T-helper 1 cell (primary cell): ENCODE data around the gene SYK.
"Not testable (repeated sequence)": the region's sequence is repeated elsewhere in the genome, so short reads cannot be mapped to it uniquely, and the experiment has no call there.

ENCODE experiments used
- DNase-seq, 5 donors: peaks; one replicate each; pipeline ENCODE4 v3.0.0-alpha.2; 2012 to 2020

Gene SYK

DNA sequence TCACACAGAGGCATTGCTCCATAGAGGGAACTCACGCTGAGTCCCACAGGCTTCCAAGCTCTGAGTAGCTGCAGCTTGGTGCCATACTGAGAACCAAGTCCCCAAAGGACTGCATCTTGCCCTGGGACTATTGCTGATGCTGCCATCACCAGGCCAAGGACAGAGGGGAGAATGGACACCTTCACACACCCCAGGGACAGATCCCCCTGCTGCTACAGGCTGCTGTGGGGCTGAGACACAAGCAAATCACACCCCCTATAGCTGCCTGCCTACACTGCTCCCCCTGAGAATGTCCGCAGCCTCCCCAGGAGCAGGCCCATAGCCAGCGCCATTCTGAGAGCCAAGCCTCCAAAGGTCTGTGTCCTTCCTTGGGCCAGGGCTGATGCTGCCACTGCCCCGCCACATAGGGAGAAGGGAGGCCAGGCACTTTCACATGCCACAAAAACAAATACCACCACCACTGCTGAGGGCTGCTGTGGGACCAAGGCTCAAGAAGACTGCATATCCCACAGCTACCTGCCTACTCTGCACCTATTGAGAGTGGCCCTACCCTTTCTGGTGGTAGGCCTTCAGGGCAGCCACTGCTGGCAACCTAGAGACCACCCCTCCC is 81.5 kb downstream of the SYK start:
- no peak for DNase-seq

DNA sequence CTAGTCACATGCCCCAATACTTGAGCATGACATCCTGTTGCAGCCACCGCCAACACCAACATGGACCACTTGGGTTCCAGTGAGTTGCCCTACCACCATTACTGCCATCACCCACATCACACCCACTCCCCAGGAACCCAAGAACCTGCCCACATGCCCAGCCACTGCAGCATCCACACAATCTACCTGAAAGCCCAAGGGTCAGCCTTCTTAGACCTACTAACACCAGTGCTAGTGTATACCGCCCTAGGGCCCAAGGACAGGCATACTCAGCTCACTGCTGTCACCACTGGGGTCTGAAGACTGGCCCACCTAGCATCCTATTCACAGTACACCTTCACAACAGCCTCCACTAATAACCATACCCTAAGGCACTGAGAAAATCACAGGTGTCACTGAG is 82.0 kb downstream of the SYK start:
- DNase-seq = no peak

DNA sequence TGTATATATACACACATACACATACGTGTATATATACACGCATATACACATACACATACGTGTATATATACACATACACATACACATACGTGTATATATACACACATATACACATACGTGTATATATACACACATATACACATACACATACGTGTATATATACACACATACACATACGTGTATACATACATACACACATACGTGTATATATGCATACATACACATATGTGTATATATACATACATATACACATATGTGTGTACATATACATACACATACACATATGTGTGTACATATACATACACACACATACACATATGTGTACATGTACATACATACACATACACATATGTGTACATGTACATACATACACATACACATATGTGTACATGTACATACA is 82.6 kb downstream of the SYK start:
- DNase-seq = no peak

DNA sequence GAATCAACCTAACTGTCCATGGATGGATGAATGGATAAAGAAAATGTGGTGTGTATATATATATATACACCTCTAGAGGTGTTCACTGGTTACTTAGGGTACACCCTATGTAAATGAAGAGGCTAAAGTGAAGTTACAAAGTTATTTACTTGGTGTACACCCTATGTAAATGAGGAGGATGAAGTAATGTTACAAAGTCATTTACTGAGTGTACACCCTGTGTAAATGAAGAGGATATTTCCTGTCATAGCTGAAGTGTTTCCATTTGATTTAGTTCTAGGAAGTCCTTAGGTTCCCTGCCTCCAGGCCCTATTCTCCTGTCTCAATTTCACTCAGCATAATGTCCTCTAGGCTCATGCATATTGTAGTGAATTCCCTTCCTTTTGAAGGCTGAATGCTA is 85.2 kb downstream of the SYK start:
- not testable (repeated sequence) for DNase-seq

DNA sequence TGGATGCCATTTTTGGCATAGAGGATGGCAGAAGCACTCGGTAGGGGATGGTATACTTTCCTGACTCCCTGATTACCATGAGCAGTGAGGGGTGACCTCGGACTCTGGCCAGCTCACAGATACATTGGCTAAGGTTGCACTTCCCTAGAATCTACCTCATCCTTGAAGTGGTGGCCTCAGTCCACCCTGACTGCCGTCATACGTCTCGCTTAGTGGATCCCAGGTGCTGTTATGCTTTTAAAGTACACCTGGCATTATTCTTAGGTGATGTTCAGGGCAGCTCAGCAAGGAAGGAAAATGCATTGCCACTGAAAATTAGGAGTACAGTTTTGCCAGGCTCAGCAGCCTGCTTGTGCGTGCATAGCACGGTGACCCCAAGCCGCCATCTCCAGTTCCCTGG is 87.3 kb downstream of the SYK start:
- no peak for DNase-seq

DNA sequence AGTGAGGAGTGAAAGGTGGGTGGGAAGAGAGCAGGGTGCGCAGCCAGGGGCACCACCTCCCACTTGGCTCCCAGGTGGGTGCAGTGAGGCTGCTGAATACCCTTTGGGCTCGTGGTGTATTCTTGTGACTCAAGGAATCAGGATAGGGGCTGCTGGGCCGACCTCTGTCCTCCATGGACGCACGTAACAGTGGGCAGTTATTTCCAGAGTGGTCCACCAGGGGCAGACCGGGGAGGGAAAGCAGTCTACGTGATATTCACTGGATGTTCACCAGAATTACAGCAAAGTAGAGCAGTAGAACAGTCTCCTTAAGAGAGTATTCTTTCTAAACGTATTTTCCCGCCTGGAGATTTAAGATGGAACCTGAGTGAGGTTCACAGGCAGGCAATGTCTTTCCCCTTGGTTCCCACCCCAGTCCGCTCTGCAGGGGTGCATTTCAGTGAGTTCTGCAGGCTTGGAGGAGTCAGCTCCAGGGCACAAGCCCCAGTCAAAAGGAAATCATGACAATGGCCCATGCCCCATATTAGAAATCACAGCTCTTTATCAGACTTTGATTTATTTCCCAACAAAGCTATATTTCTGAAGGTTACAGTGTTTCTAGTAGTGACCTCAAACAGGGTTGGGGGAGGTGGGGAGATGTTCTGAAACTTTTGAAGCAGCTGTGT is 88.7 kb downstream of the SYK start:
- DNase-seq = no peak

DNA sequence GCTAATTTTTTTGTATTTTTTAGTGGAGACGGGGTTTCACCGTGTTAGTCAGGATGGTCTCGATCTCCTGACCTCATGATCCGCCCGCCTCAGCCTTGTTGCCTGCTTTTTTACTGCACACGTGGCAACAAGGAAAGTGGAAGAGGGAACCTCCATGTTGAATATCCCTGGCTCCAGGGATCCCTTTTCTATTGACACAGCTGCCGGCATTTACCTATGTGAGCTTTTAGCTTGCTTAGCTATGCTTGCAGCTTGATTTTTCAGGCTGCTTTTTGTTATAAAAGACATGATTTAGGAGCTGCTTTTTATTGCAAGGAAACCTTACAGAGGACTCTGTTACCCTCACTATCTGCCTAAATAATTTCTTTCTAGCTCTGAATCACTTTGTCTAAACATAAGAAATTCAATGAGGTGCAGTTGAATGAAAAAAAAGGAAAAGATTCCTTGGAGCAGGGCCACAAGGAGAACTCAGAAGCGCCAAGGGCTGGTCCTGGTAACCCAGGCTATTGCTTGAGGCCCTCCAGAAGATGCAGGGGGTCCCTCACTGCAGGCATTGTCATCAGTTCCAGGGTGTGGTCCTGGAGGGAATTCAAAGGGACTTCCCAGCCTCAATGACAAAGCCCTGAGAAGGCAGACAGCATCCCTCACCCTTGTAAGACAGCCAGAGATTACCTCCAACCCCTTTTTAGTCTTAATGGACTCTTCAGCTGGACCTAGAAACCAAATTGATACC is 89.9 kb downstream of the SYK start:
- no peak for DNase-seq

DNA sequence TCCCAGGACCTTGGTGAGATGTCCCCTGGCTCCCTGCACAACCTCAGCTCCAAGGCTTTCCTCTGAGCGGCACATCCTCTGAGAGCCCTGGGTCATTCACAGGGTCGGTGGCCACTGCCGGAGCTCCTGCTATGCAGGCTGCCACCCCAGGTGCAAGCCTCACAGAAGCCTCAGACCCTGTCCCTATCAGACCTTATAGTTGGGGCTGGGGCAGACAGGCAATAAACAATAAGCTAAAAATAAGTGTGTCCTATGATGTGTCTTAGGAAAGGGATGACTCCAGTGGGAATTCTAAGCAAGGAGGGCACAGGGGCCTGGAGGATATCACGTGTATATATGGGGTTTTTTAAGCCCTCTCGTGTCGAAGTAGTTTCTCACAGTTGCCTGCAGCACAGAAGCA is 91.3 kb downstream of the SYK start:
- no peak for DNase-seq

DNA sequence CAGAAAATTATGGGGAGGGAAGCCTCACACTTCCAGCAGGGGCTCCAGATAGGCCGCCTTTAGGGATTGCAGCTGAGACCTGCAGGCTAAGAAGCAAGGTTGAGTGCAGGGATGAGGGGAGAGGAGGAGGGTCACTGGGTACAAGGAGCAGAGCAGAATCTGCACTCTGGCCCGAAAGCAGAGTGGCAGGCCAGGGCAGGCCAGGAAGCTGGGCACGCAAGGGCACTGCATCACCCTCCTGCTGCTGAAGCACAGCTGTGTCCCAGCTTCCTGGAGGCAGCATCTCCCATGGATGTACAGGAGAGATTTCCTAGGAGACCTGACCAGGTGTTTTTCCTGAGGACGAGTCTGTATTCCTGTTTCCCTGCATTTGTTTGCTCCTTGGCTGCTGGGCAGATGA is 92.1 kb downstream of the SYK start:
- no peak for DNase-seq

DNA sequence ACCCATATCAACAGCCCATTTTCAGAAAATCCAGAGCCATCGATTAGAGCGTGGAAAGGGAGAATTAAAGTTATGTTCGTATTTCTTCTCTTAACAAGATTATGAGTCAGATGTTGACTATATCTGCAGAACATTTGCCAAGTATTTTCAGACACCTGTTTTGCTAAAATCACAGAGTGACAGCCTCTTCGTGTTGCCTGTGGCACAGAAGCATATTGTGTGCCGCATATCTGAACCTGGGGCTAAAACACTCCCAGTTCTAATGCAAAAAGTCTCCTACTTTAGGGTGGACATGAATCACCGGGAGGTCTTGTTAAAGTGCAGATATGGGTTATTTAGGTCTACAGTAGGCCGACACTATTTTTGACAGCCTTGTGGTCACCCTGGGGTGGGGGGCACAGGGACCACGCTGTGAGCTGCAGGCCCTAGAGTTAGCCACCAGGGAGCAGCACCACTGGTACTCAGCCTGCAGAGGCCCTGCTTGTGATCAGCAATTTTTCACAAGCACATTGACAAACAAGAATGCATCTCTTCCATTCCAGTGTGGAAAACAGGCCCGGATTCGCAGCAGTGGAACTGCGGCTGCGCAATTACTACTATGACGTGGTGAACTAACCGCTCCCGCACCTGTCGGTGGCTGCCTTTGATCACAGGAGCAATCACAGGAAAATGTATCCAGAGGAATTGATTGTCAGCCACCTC is 93.5 kb downstream of the SYK start:
- DNase-seq = no peak

DNA sequence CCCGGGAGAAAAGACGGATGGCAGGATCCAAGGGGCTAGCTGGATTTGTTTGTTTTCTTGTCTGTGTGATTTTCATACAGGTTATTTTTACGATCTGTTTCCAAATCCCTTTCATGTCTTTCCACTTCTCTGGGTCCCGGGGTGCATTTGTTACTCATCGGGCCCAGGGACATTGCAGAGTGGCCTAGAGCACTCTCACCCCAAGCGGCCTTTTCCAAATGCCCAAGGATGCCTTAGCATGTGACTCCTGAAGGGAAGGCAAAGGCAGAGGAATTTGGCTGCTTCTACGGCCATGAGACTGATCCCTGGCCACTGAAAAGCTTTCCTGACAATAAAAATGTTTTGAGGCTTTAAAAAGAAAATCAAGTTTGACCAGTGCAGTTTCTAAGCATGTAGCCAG is 94.2 kb downstream of the SYK start:
- no peak for DNase-seq

DNA sequence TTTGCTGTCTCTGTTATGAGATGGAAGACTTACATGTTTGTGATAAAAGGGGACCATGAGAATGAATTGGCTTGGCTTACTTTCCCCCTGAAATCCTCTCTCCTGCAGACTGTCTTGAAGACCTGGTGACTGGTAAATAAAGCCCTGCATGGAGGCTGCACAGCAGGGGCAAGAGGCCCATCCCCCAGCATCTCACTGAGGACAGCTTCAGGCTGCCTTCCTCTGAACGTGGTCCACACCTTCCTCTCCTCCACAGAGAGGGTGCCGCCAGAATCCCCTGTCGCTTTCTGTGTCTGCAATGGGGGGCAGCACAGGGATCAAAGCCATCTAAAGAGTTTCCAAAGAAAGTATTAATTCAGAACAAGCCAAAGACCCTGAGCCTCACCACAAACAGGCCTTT is 94.6 kb downstream of the SYK start:
- no peak for DNase-seq

DNA sequence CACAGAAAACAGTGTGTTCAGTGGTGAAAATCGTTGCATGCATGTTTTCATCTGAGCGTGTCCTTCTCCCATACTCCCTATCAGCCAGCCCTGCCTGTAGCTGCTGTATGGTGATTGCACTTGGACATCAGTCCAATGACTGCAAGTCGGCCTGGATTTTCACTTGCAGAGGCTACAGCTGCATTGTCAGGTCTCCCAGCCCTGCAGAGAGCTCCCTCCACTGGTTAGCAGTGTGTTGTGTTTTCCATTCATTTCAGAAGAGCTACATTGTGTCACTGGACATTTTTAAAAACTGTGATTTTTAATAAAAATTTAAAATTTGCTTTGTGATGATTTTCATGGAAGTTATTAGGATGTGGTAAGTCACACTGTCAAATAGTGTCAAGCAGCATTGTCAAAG is 96.6 kb downstream of the SYK start:
- no peak for DNase-seq

DNA sequence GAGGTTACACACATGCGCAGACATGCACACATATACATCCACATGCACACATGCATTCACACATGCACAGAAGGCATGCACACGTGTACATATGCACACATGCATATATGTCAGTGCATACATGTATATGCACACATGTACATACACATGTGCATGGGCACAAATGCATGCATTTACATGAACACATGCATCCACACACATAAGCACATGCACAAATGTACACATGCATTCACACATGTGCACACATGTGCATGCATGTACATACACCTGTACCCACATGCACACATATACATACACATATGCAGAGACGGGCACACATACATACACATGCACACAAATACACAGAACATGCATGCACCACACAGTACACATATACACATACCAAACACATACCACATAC is 97.7 kb downstream of the SYK start:
- DNase-seq = no peak

DNA sequence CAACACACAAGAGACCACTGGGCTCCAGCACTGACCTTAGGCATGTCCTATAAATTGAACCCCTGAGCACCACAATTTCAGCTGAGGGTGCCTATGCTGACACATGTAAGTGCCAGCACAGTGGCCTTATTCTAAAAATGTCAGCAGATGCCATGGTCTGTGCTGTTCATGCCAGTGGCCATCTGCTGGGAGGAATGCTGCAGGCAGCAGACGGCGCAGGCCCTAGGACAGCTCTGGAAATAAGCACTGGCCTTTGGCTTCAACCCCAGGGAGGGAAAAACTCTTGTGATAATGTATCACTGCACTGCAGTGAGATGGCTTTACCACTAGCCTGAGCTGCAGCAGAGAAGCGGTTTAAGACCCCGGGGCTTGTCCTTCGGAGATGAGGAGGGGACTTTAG is 98.5 kb downstream of the SYK start:
- DNase-seq = no peak

DNA sequence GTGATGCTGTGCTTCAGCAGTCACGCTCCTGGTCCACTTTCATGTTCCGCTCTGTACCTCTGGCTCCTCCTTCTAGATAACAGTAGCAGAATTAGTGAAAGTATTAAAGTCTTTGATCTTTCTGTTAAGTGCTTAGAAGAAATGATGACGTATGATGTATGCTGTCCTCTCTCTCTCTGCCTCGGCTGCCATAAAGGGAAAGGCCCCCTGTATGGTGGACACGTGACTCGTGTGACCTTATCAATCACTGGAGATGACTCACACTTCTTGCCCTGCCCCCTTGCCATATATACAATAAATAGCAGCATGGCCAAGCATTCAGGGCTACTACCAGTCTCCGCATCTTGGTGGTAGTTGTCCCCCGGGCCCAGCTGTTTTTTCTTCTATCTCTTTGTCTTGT is 100.3 kb downstream of the SYK start:
- DNase-seq = no peak

DNA sequence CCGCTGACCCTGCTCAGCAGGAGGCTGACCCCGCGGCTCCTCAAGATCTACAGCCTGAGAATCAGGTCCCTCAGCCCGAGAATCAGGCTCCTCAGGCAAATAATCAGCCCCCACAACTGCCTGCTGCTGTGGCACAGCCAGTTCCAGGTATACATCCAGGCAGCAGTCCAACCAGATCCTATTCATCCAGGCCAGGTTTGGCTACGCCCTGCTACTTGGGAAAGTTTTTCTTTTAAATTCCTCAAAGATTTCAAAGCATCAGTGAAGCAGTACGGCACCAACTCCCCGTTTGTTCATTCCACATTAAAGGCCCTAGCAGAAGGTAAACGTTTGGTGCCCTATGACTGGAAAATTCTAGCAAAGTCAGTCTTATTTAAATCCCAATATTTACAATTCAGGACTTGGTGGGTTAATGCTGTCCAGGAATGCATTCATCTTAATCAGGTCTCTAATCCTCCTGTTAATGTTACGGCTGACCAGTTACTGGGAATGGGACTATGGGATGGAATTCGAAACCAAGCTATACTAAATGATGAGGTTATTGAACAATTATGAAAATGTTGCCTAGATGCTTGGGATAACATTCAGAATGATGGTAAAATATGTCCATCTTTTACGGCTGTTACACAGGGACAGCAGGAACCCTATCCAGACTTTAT is 102.3 kb downstream of the SYK start:
- no peak for DNase-seq

DNA sequence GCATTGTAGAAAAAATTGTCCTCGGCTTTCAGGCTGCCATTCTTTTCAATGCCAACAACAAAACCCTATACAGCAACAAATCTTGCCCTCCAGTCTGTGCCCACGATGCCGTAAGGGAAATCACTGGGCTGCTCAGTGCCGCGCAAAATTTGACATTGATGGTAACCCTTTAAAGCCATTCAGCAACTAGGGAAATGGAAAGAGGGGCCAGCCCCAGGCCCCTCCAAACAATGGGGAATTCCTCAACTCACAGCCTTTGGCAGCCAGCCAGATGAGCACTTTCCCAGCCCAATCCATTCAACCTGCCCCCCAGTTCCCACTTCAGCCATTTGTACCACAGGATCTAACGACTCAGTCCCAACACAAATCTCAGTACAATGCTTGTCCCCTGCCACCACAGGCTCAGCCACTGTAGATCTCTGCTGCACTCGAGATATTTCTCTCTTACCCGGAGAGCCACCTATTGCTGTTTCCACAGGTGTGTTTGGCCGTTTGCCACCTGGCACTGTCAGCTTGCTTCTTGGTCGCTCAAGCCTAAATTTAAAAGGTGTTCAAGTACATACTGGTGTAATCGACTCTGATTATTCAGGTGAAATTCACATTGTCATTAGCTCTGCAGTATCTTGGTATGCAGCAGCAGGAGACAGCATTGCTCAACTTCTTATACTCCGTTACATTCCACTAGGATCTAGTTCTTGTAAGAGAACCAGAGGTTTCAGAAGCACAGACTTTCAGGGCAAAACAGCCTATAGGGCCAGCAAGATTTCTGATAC is 103.3 kb downstream of the SYK start:
- no peak for DNase-seq

DNA sequence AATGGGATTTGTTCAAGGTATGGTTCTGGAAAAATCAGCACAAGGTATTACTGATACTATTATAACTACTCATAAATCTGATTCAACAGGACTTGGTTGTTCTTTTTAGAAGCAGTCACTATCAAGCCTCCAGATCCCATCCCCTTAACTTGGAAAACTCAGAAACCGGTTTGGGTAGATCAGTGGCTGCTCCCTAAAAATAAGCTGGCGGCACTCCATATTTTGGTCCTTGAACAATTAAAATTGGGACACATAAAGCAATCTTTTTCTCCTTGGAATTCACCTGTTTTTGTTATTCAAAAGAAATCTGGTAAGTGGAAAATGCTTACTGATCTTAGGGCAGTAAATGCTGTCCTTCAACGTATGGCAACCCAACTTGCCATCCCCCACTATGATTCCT is 104.2 kb downstream of the SYK start:
- no peak for DNase-seq

DNA sequence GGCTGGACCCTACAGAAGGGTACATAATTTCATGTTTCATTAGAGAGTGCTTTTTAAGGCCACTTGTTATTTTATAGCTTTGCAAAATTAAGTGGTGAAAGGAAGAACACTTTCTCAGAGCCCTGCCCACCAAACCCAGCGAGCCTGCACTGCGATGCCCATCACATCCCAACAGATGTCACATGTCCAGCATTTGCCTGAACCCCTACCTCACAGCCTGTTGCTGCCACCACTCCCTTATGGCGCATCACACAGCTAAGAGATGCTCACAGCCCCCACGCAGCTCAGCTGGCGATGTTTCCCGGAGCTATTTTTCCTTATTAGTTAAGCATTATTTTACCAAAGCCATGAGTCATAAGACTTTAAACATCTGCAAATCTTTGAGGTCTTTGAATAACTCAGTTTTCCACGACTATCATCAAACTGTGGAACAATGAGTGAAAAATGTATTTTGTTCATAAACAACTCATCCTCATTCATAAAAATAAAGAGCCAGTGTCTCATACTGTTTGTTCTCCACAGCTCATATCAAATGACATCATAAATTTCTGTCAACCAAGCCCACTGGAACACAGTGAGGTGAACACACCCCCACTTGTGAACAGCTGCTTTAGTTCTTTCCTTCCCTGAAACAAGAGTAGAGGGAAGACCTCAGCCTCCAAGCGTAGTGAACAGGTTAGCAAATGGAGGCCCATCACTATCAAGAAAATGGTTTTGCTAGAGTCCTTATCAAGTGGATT is 104.9 kb downstream of the SYK start:
- no peak for DNase-seq

DNA sequence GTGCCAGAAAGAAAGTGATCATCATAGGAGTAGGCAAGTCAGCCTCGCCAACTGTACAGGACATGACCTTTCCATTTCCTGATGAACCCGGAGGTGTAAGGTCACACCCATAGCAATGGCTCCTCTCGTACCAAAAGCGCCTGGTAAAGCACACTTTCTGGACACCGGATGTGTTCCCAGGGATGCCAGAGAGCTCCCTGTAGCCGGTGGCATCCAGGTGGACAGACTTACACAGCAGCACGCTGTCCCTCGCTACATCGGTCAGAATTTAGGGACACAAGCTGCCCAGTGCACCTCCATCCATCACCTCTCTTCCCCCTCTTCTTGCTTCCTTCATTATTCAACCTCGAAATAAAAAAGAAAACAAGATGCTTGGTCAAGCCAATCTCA is 105.4 kb downstream of the SYK start:
- no peak for DNase-seq

DNA sequence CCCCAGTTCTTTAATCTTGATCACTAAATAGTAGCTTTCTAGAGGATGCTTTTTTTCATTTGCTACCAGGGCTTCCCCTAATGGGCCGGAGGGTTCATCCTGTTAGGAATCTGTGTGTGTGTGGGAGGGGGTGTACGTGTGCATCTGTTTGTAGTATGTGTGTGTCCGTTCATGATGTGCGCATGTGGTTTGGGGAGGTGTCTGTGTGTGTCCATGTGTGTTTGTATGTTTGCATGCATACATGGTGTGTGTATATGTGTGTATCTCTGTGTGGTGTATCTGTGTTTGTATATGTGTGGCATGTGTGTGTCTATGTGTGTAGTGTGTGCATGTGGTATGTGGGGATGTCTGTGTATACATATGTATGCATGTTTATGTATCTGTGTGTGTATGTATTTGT is 106.2 kb downstream of the SYK start:
- no peak for DNase-seq
